H1 (cell line): ENCODE results near the gene KISS1R. TPM values are rescaled to one million over a fixed set of nuclear protein-coding genes. Genes with fewer than 3 reads are reported as not detected.

Experiments used
- CTCF ChIA-PET: fragments of 300-600 bp; sonication (Branson Sonifier 250); formaldehyde crosslinking; loops from one replicate; lab custom pipeline; 2021; ENCODE audit not compliant: partially characterized antibody; lab: Charles Lee
- POLR2A ChIA-PET: fragments of 300-600 bp; sonication (Branson Sonifier 250); formaldehyde crosslinking; loops from one replicate; lab custom pipeline; 2021; ENCODE audit warnings: inconsistent platforms; ENCODE audit not compliant: partially characterized antibody; lab: Charles Lee
- DNase-seq, 2 experiments: peaks; one replicate each; pipeline versions ENCODE4 v3.0.0 to v3.0.0-alpha.2; 2010 to 2022; ENCODE audit warnings: low spot score in 2 of 2, low read depth in 1 of 2, mixed read lengths in 1 of 2
- FAIRE-seq: peaks from 2 replicates; lab custom pipeline; 2011; peaks lifted over from hg19 to GRCh38; lab: Jason Lieb, UNC
- H2AFZ ChIP-seq: 2 replicates; pipeline ENCODE4 v1.8.1; 2012; ENCODE audit warnings: low read length, inconsistent platforms
- H2AK5ac ChIP-seq: 2 replicates; pipeline ENCODE4 v1.6.1; 2013; ENCODE audit warnings: low read depth, low read length
- H2BK120ac ChIP-seq: replicated peaks from 2 replicates; pipeline ENCODE3; 2013; ENCODE audit warnings: low read depth, low read length, inconsistent platforms
- H2BK12ac ChIP-seq: 2 replicates; pipeline ENCODE4 v1.6.1; 2013; ENCODE audit warnings: low read depth, low read length
- H2BK15ac ChIP-seq: 2 replicates; pipeline ENCODE4 v1.6.1; 2013; ENCODE audit warnings: low read length
- H2BK20ac ChIP-seq: 2 replicates; pipeline ENCODE4 v1.6.1; 2013; ENCODE audit warnings: low read length
- H2BK5ac ChIP-seq: 2 replicates; pipeline ENCODE4 v1.6.1; 2013; ENCODE audit warnings: low read depth, low read length
- H3K14ac ChIP-seq: 2 replicates; pipeline ENCODE4 v1.6.1; 2013; ENCODE audit warnings: inconsistent platforms; ENCODE audit not compliant: insufficient read length
- H3K18ac ChIP-seq: 2 replicates; pipeline ENCODE4 v1.6.1; 2013; ENCODE audit warnings: low read length; ENCODE audit errors: extremely low read depth
- H3K23ac ChIP-seq: 2 replicates; pipeline ENCODE4 v1.6.1; 2013; ENCODE audit warnings: inconsistent platforms; ENCODE audit not compliant: insufficient read length
- H3K23me2 ChIP-seq: 2 replicates; pipeline ENCODE4 v1.6.1; 2013; ENCODE audit warnings: low read depth, low read length
- H3K27ac ChIP-seq: 2 replicates; pipeline ENCODE4 v1.6.1; 2011; ENCODE audit warnings: low read depth, low read length, inconsistent platforms
- H3K27me3 ChIP-seq, 4 experiments: replicated peaks in 1 of 4; 1 replicate in 1 of 4; 2 replicates in 3 of 4; pipeline versions ENCODE4 v1.6.1 to v1.8.1; 2011 to 2013; ENCODE audit warnings: low read length in 3 of 4, mild to moderate bottlenecking in 3 of 4, inconsistent platforms in 2 of 4, mixed read lengths in 2 of 4, moderate library complexity in 1 of 4; ENCODE audit not compliant: control insufficient read depth in 3 of 4, insufficient read depth in 3 of 4; ENCODE audit errors: extremely low read depth in 1 of 4
- H3K36me3 ChIP-seq, 4 experiments: 2 replicates each; pipeline versions ENCODE4 v1.6.1 to v1.8.1; 2011 to 2013; ENCODE audit warnings: mild to moderate bottlenecking in 4 of 4, low read length in 3 of 4, moderate library complexity in 2 of 4, control low read depth in 1 of 4, inconsistent platforms in 1 of 4; ENCODE audit not compliant: insufficient read depth in 4 of 4, control insufficient read depth in 2 of 4
- H3K4ac ChIP-seq: replicated peaks from 2 replicates; pipeline ENCODE3; 2013; ENCODE audit warnings: low read length, low read depth, mixed read lengths, inconsistent platforms; ENCODE audit not compliant: insufficient read length
- H3K4me1 ChIP-seq, 4 experiments: replicated peaks in 1 of 4; 1 replicate in 1 of 4; 2 replicates in 3 of 4; pipeline versions ENCODE4 v1.6.1 to v1.8.1; 2011 to 2013; ENCODE audit warnings: low read length in 3 of 4, inconsistent platforms in 2 of 4, mixed read lengths in 1 of 4; ENCODE audit not compliant: insufficient read depth in 4 of 4, control insufficient read depth in 3 of 4
- H3K4me2 ChIP-seq, 2 experiments: 2 replicates each; pipeline versions ENCODE4 v1.6.1 to v1.8.1; 2011 to 2013; ENCODE audit warnings: low read depth in 2 of 2, low read length in 2 of 2, control low read depth in 1 of 2, inconsistent platforms in 1 of 2, mild to moderate bottlenecking in 1 of 2; ENCODE audit not compliant: insufficient read depth in 1 of 2
- H3K4me3 ChIP-seq, 4 experiments: fragments of 200-600, 300-600 bp in 1 of 4; sonication (generic), shearing (Covaris generic), sonication (Bioruptor Twin) in 1 of 4; 2 replicates each; pipeline versions ENCODE4 v1.5.1 to v1.8.1; 2011 to 2016; ENCODE audit warnings: low read length in 4 of 4, low read depth in 3 of 4, control low read depth in 2 of 4, inconsistent platforms in 2 of 4, mild to moderate bottlenecking in 2 of 4, mixed read lengths in 1 of 4, moderate library complexity in 1 of 4; ENCODE audit not compliant: insufficient read depth in 2 of 4; ENCODE audit errors: extremely low read depth in 1 of 4
- H3K56ac ChIP-seq: replicated peaks from 2 replicates; pipeline ENCODE3; 2013; ENCODE audit warnings: low read depth, mild to moderate bottlenecking, mixed read lengths, low read length, inconsistent platforms; ENCODE audit not compliant: insufficient read length
- H3K79me1 ChIP-seq: 2 replicates; pipeline ENCODE4 v1.6.1; 2013; ENCODE audit warnings: low read depth, low read length, control low read depth
- H3K79me2 ChIP-seq, 2 experiments: 2 replicates each; pipeline versions ENCODE4 v1.6.1 to v1.8.1; 2012 to 2013; ENCODE audit warnings: low read length in 2 of 2, mild to moderate bottlenecking in 2 of 2, inconsistent platforms in 1 of 2; ENCODE audit not compliant: insufficient read depth in 2 of 2, control insufficient read depth in 1 of 2
- H3K9ac ChIP-seq, 4 experiments: replicated peaks in 1 of 4; 1 replicate in 1 of 4; 2 replicates in 3 of 4; pipeline versions ENCODE4 v1.6.1 to v1.8.1; 2011 to 2013; ENCODE audit warnings: low read depth in 3 of 4, low read length in 3 of 4, control low read depth in 2 of 4, mild to moderate bottlenecking in 2 of 4, moderate library complexity in 2 of 4, inconsistent platforms in 1 of 4; ENCODE audit errors: extremely low read depth in 1 of 4
- H3K9me3 ChIP-seq, 2 experiments: 2 replicates each; pipeline versions ENCODE4 v1.6.1 to v1.8.1; 2012 to 2013; ENCODE audit warnings: mild to moderate bottlenecking in 2 of 2, moderate library complexity in 2 of 2, control low read depth in 1 of 2, inconsistent platforms in 1 of 2, low read depth in 1 of 2, low read length in 1 of 2, mixed read lengths in 1 of 2; ENCODE audit not compliant: insufficient read depth in 2 of 2
- H4K20me1 ChIP-seq, 2 experiments: replicated peaks in 1 of 2; 2 replicates each; pipeline versions ENCODE3 to v1.8.1; 2011 to 2013; ENCODE audit warnings: inconsistent platforms in 2 of 2, low read length in 2 of 2, mild to moderate bottlenecking in 1 of 2; ENCODE audit not compliant: insufficient read depth in 2 of 2, control insufficient read depth in 1 of 2
- H4K5ac ChIP-seq: 2 replicates; pipeline ENCODE4 v1.6.1; 2013; ENCODE audit warnings: low read length, low read depth, mixed read lengths, inconsistent platforms; ENCODE audit not compliant: insufficient read length
- H4K8ac ChIP-seq: 2 replicates; pipeline ENCODE4 v1.8.0; 2013; ENCODE audit warnings: mild to moderate bottlenecking, moderate library complexity, low read length, inconsistent platforms; ENCODE audit not compliant: insufficient read depth; ENCODE audit errors: extremely low read depth
- H4K91ac ChIP-seq: replicated peaks from 2 replicates; pipeline ENCODE3; 2013; ENCODE audit warnings: low read length, mixed read lengths, inconsistent platforms; ENCODE audit not compliant: insufficient read length
- KDM1A ChIP-seq: fragments of 200-600, 300-600 bp; sonication (generic); IDR thresholded peaks from 2 replicates; pipeline ENCODE4 v1.7.1; 2016; ENCODE audit warnings: mild to moderate bottlenecking, low read length, borderline replicate concordance
- PHF8 ChIP-seq: fragments of 200-600 bp; sonication (generic); conservative IDR thresholded peaks from 2 replicates; pipeline ENCODE4 v1.7.1; 2012; ENCODE audit warnings: low read depth, mild to moderate bottlenecking, inconsistent platforms, low read length, moderate library complexity
- WGBS, 2 experiments: shearing (Covaris generic) in 1 of 2; methylation state at CpG; one replicate each; pipeline versions ENCODE4 v1.1.6 to v1.1.7; 2013 to 2015; ENCODE audit warnings: low lambda C conversion rate in 2 of 2, mixed read lengths in 2 of 2, inconsistent platforms in 1 of 2, low coverage in 1 of 2, missing lambda C conversion rate in 1 of 2; ENCODE audit not compliant: insufficient replicate concordance in 2 of 2, insufficient coverage in 1 of 2, insufficient read length in 1 of 2; ENCODE audit errors: extremely low coverage in 1 of 2, missing lambda C conversion rate in 1 of 2; 5-methylcytosine and 5-hydroxymethylcytosine counted together
- polyA plus RNA-seq, 7 experiments: library from polyadenylated mRNA; depleted of rRNA in 3 of 7; stranded (reverse) in 5 of 7; unstranded in 2 of 7; fragments of >200 nt in 5 of 7; fragments of 200-250 nt in 2 of 7; gene quantifications; 1 replicate in 5 of 7; 2 replicates in 1 of 7; 4 replicates in 1 of 7; pipeline versions ENCODE4 v1.2.1 to v1.2.3, GENCODE V29; 2011 to 2013; ENCODE audit warnings: missing spikeins in 2 of 7, mixed read lengths in 2 of 7
- total RNA-seq: library from RNA; stranded (reverse); fragmentation: NEBNext Ultra II Directional; extraction: Animal tissue kit (Norgen Biotek cat#: 25700); gene quantifications from 2 replicates; pipeline ENCODE4 v1.2.1, GENCODE V29; 2021

Gene KISS1R
- total and polyA plus RNA-seq, 2 of the 8 experiments (the other 6 are each of a cell fraction or from before 2014, with no cell fraction given), result 2.3 to 2.7 TPM

- Histone ChIP-seq H3K4ac (no peak overlapping the region), H3K36me3 (peaks cover 0 to 11% (median 2%) of the 10 kb centered on the region in 4 experiments; a peak in 2 of 8 replicates), H2BK20ac (no peak overlapping the region), H2BK5ac (no peak overlapping the region), H3K23me2 (peaks cover 3% of the 10 kb centered on the region; the same call in 1 of the 2 replicates), H3K27me3 (no peaks in the 10 kb centered on the region), H4K5ac (no peak overlapping the region), H3K4me2 (no peak overlapping the region), H2BK12ac (no peak overlapping the region), H4K8ac (no peak overlapping the region), H3K14ac (no peak overlapping the region), H3K27ac (no peak overlapping the region), H3K4me3 (no peak overlapping the region), H2BK120ac (no peak overlapping the region), H2AFZ (no peak overlapping the region), H3K79me2 (peaks cover 0 to 22% of the 10 kb centered on the region in 2 experiments; a peak in 2 of 4 replicates), H4K91ac (no peak overlapping the region), H3K79me1 (peaks cover 7% of the 10 kb centered on the region), H4K20me1 (peaks cover 13 to 32% of the 10 kb centered on the region in 2 experiments), H2BK15ac (no peak overlapping the region), H3K9me3 (no peaks in the 10 kb centered on the region), H2AK5ac (no peak overlapping the region), H3K23ac (no peak overlapping the region), H3K18ac (no peak overlapping the region), H3K9ac (no peak overlapping the region), H3K56ac (no peak overlapping the region), H3K4me1 (peaks cover 0 to 10% (median 4%) of the 10 kb centered on the region in 4 experiments; a peak in 4 of 7 replicates)
- WGBS, 2 experiments, result 91% methylated on average over 14 of the region's 14 CpGs; no CpG with 5 or more reads in 1 of the 2 experiments
- TF ChIP-seq KDM1A (peak; percentile 63; the same call in 1 of the 2 replicates), PHF8 (no peak)
- FAIRE-seq (no peak), DNase-seq (no peak)
- ChIA-PET POLR2A (interaction anchor here (0.6 to 1.4 kb wide), 10 partner anchors 8 to 125 kb away, joined by 3 to 5 read pairs (median 4); partner anchors contain the start of genes PTBP1 and WDR18), CTCF (interaction anchor here (0.7 to 2.2 kb wide), 5 partner anchors 10 to 133 kb away, joined by 3 to 8 read pairs (median 6); partner anchors contain the start of genes MED16 and RNU6-9)
Measured at GRCh38 chr19:902446-903226, 14.5 kb upstream of the KISS1R start.
